ENCODE measurements around the gene MAPKAP1. TPM values are rescaled to one million over a fixed set of nuclear protein-coding genes. Genes with fewer than 3 reads are reported as not detected.
A peak's percentile ranks its signal among the peaks of the same experiment; 100 is the strongest.

Gene MAPKAP1
- total and polyA plus RNA-seq, 2 of the 13 experiments (the other 11 are each of a cell fraction or from before 2014, with no cell fraction given): 45.0 to 64.3 TPM

GRCh38 chr9:125746017-125746773 is 39.2 kb upstream of the MAPKAP1 start (continued):
- TF ChIP-seq ZNF740 (CRISPR knock-in tag; IDR thresholded peaks at IDR 0.05) (peak; percentile 76; the same call in 1 of the 2 replicates), RBFOX2 (IDR thresholded peaks at IDR 0.05; ENCODE audit: low read depth, low read length) (peak; percentile 37; the same call in 1 of the 2 replicates), SOX6 (IDR thresholded peaks at IDR 0.05) (no peak), SOX6 (CRISPR knock-in tag; IDR thresholded peaks at IDR 0.05) (peak; percentile 58; the same call in 1 of the 2 replicates), ZBTB49 (CRISPR knock-in tag; IDR thresholded peaks at IDR 0.05; ENCODE audit: borderline replicate concordance) (no peak), ZNF704 (CRISPR knock-in tag; IDR thresholded peaks at IDR 0.05; ENCODE audit: borderline replicate concordance) (peak; percentile 100), HMGXB4 (CRISPR knock-in tag; IDR thresholded peaks at IDR 0.05; ENCODE audit: borderline replicate concordance in 1 of 2, low read depth in 1 of 2) (peak in 1 of 2 experiments; percentile 75; a peak in 3 of 4 replicates), ELK4 (CRISPR knock-in tag; IDR thresholded peaks at IDR 0.05; ENCODE audit: borderline replicate concordance) (0 out of 2 replicates have a peak, but pooled peaks have one; percentile 37), ZNF263 (CRISPR knock-in tag; IDR thresholded peaks at IDR 0.05) (peak; percentile 83), RNF2 (conservative IDR thresholded peaks at IDR 0.05; ENCODE audit: low read depth) (peak; percentile 100), TSC22D2 (CRISPR knock-in tag; IDR thresholded peaks at IDR 0.05; ENCODE audit: borderline replicate concordance) (peak; percentile 89), RORA (CRISPR knock-in tag; IDR thresholded peaks at IDR 0.05) (no peak), HOXA9 (CRISPR knock-in tag; IDR thresholded peaks at IDR 0.05; ENCODE audit: borderline replicate concordance) (peak; percentile 93), TOE1 (CRISPR knock-in tag; IDR thresholded peaks at IDR 0.05) (no peak; the same call in 1 of the 2 replicates), FOXA1 (IDR thresholded peaks at IDR 0.05) (no peak), FOXA1 (CRISPR knock-in tag; IDR thresholded peaks at IDR 0.05) (no peak), ZNF333 (CRISPR knock-in tag; IDR thresholded peaks at IDR 0.05; ENCODE audit: borderline replicate concordance) (no peak), NKX3-1 (CRISPR knock-in tag; IDR thresholded peaks at IDR 0.05) (peak; percentile 98), ZNF557 (CRISPR knock-in tag; IDR thresholded peaks at IDR 0.05) (peak; percentile 91), ZNF317 (CRISPR knock-in tag; IDR thresholded peaks at IDR 0.05) (peak; percentile 76), AKAP8 (CRISPR knock-in tag; IDR thresholded peaks at IDR 0.05) (0 out of 2 replicates have a peak, but pooled peaks have one; percentile 69), JARID2 (CRISPR knock-in tag; IDR thresholded peaks at IDR 0.05; ENCODE audit: insufficient replicate concordance) (no peak), ZFP90 (CRISPR knock-in tag; IDR thresholded peaks at IDR 0.05; ENCODE audit: borderline replicate concordance) (peak; percentile 99)

Measured in HepG2 (cell line).